ENCODE data around the gene UVRAG. TPM values are rescaled to one million over a fixed set of nuclear protein-coding genes. Genes with fewer than 3 reads are reported as not detected.

UVRAG gene
- total RNA-seq, 1 experiment from 2014 or later = 18.0 TPM

DNA sequence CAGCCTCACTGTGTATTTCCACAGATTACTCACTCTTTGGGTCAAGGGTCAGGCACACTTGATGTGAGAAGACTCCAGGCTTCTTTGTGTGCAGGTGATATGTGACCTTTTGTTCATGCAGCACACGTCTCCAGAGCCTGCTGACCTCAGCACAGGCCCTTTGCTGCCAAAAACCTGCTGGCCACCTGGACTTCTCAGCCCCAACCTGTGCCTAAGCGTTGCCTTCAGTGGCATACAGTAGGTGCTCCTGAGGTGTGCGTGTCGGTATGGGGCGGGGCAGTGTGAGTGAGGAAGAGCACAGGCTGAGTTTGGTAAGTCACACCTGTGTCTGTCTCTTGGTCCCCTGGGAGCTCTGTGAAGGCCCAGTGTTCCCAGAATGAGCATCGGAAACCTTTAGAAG is 333.2 kb downstream of the UVRAG start:
- DNase-seq (ENCODE audit: low read depth) = no peak

GRCh38 chr11:76148941-76149613 is 334.1 kb downstream of the UVRAG start:
- no peak for DNase-seq (ENCODE audit: low read depth)

DNA sequence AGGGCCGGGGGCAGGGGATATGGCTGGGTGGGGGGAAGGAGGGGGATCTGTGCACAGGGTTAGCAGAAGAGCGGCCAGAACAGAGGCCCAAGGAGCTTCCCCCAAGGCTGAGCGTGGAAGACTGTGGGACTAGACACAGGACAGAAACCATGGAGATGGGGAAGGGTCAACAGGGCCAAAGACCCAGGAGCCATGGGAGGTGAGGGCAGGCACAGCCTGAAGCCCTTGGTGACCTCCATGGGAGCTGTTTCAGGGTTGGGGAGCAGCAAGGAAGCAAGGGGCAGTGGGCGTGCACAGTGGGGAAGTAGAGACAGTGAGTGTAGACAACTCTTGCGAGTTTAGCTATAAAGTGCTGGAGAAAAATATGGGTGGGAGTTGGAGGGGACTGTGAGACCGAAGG is 334.7 kb downstream of the UVRAG start:
- no peak for DNase-seq (ENCODE audit: low read depth)

GRCh38 chr11:76150141-76150540 is 335.1 kb downstream of the UVRAG start:
- no peak for DNase-seq (ENCODE audit: low read depth)

DNA sequence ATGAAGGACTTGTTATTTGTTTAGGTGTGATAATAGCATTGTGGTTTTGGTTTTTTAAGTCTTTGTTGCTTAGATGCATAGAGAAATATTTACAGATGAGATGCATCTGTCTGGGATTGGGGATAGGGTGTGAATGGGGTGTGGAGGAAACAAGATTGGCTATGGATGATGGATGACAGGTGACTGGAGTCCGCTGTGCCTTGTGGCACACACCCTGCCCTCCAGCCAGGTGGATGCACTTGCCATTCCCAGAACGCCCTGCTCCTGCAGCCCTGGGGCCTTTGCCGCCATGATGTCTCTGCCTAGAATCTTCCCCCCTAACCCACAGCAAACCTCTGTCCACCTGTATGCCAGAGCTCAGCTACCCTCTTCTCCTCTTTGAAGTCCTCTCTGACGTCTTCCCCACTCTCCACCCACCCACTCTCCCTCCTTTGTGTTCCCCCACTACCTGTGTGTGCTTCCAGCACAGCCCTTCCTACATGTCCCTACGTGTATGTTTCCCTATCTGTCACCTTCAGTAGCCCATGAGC is 336.6 kb downstream of the UVRAG start:
- DNase-seq (ENCODE audit: low read depth) = no peak

DNA sequence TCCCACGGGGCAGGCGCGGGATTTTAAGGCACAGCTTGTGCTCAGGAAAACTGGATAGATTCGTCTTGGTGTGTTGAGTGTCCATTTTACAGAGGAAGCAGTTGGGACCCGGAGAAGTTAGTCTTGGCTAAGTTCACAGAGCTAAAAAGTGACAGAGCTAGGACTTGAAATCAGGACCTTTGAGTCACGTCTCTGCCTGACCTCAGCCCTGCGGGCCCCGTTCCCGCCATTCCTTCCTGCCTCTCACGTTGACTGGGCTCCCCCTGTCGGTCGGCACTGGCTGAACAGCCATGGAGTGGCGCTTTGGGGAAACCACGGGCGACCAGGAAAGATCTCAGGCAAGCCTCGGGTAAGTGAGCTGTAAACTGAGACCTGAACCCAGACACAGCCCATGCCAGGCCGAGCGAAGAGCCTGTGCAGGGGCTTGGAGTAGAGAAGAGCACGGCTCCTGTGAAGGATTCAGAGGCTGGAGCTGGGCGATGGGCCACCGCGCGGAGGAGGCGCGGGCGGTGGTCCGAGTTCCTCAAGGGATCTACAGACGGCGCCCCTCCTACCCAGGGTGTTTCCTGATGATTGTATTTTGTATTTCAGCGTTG is 337.2 kb downstream of the UVRAG start:
- peak; percentile 80 for DNase-seq (ENCODE audit: low read depth)

DNA sequence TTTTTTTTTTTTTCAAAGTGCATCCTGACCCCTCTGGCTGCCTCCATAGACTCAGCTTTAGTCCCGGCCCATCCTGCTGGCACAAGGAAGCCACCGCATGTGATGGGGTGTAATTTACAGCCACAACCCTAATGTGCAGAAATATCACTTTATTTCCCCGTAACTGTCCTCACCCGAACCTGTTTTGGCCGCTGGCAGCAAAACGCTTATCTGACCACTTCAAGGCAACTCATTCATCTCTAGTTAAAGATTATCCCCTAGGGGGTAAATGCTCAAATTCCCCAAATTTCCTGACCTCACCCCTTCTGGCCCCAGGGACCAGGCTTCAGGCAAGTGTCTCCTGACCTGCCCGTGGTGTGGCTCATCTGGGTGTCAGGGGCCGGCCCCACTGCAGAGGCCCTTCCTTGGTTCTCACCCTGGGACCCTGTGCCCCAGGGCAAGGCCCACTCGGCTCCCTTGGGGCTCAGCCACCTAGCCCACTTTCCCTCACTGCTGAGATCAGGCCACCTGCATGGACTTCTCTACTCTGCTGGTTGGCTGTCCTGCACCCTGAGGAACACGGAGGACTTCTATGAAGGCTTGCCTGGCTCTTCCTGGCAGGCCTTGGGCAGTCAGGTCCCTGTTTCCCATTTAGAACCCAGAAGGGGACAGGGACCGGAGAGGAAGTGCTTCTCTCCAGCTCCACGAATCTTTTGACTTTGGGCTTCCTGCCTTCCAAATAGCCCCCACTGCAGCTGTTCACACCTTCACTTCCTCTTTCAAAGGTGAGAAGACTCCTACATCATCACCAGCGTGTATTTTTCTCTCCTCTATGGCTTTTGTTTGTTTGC is 337.9 kb downstream of the UVRAG start:
- DNase-seq (ENCODE audit: low read depth) = no peak

DNA sequence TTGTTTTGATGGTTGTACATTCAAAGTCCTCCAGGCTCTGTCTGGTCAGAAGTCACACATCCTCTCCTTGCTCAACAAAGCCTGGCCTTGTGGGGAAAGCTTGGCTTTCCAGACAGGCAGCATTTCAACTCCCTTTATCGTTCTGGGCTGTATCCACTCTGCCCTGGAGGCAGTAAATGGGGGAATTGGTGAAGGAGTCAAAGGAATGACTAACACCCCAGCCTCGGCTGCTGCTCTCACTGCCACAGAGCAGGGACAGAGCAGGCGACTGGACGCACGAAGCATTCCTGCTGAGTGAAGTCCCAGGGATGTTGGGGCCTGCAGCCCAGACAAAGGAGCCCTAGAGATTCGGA is 338.5 kb downstream of the UVRAG start:
- peak; percentile 85 for DNase-seq (ENCODE audit: low read depth)

- no peak for DNase-seq (ENCODE audit: low read depth)
These were observed 340.7 kb downstream of the UVRAG start for GRCh38 chr11:76155500-76156227.

GRCh38 chr11:76156971-76157427 is 342.0 kb downstream of the UVRAG start:
- DNase-seq (ENCODE audit: low read depth) = no peak

- no peak for DNase-seq (ENCODE audit: low read depth)
These were observed 342.9 kb downstream of the UVRAG start for GRCh38 chr11:76157891-76158290.

DNA sequence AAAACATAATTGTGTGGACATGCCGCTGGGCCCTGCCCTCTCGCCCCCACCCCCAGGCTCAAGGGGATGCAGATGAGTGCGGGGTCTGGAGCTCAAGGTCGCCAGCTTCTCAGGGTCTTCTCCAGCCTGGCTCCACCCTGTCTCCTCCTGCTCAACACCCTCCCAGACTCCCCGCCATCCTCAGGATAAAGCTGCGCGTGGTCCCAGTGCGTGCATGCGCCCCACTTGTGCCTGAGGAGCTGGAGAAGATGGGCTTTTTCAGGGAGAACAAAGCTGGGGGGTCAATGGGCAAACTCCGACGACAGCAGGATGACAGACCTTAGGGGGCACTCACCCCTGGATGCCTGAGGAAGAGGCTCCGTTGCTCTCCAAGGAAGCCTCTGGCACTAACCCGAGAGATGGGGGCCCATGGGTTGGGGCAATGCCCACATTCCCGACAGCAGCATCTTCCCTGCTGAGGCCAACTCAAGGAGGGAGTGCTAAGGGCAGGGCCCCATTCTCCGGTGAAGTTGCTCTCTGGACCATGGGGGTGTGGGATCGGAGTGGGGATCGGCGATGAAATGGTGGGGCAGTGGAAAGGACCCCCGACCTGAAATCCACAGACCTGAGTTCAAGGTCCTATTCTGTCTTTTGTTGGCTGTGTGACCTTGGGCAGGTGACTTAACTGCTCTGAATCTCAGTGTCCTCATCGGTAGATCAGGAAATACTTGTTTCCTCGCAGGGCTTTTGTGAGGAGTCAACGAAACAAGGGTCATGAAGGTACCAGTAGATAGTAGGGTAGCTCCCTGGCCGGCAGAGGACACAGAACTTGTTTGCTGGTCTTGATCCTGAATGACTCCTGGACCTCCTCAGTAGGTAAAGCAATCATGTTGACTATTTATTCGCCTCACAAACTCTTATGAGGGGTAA is 343.6 kb downstream of the UVRAG start:
- DNase-seq (ENCODE audit: low read depth) = no peak

GRCh38 chr11:76159303-76159937 is 344.4 kb downstream of the UVRAG start:
- DNase-seq (ENCODE audit: low read depth) = no peak

GRCh38 chr11:76159983-76160661 is 345.1 kb downstream of the UVRAG start:
- DNase-seq (ENCODE audit: low read depth) = no peak

- no peak for DNase-seq (ENCODE audit: low read depth)
These were observed 345.8 kb downstream of the UVRAG start for GRCh38 chr11:76160856-76161255.

GRCh38 chr11:76161261-76161961 is 346.4 kb downstream of the UVRAG start:
- no peak for DNase-seq (ENCODE audit: low read depth)

- DNase-seq (ENCODE audit: low read depth) = no peak
These were observed 347.6 kb downstream of the UVRAG start for GRCh38 chr11:76162336-76163288.

DNA sequence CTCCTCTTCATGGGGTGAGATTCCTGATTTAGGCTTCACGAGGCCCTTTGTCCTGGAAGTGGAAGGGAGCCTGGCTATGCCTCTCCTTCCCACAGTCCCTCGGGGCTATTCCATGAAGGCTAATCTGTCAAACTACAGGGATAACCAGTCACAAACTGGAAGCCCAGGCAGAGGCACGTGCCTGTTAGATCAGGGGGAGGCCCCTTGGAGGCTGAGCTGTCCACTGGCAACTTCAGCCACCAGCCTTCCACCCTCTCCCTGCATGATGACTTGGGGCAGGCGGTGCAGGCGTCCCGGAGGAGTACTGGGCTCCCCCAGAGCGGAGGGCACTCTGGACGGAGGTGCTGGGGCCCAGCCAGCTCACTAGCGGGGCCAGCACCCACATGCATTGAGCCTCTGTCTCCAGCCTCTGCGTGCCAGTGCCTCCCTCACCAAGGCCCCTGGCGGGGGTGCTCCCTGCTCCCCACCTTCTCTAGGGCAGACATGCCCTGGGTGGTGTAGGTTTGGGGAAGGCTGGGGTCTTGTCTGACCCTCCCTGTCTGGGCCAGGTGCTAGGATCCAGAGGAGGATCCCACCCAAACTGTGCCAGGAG is 348.4 kb downstream of the UVRAG start:
- no peak for DNase-seq (ENCODE audit: low read depth)

All from M059J (cell line).